H9 (cell line): ENCODE data around the gene GPR45. TPM values are rescaled to one million over a fixed set of nuclear protein-coding genes. Genes with fewer than 3 reads are reported as not detected.
A peak's percentile ranks its signal among the peaks of the same experiment; 100 is the strongest.

Source experiments
- DNase-seq: peaks from one replicate; pipeline ENCODE4 v3.0.0-alpha.2; 2017
- H2AFZ ChIP-seq: one replicate; pipeline ENCODE4 v1.6.1; 2013; ENCODE audit warnings: mild to moderate bottlenecking, low read length, control low read depth, moderate library complexity
- H2AK5ac ChIP-seq: 2 replicates; pipeline ENCODE4 v1.6.1; 2013; ENCODE audit warnings: low read length, control low read depth, mixed read lengths; ENCODE audit not compliant: insufficient read length
- H2BK120ac ChIP-seq: one replicate; pipeline ENCODE4 v1.6.1; 2013; ENCODE audit warnings: low read depth, mild to moderate bottlenecking, low read length, control low read depth, inconsistent platforms; ENCODE audit not compliant: poor library complexity, severe bottlenecking
- H2BK12ac ChIP-seq: 2 replicates; pipeline ENCODE4 v1.6.1; 2013; ENCODE audit warnings: low read length, control low read depth, mixed read lengths, low read depth; ENCODE audit not compliant: insufficient read length
- H2BK15ac ChIP-seq: 2 replicates; pipeline ENCODE4 v1.6.1; 2013; ENCODE audit warnings: low read depth, low read length, control low read depth
- H2BK20ac ChIP-seq: one replicate; pipeline ENCODE4 v1.6.1; 2013; ENCODE audit warnings: low read depth, mild to moderate bottlenecking, low read length, control low read depth, inconsistent platforms; ENCODE audit not compliant: poor library complexity, severe bottlenecking
- H2BK5ac ChIP-seq: 2 replicates; pipeline ENCODE4 v1.6.1; 2013; ENCODE audit warnings: low read length, control low read depth, mixed read lengths; ENCODE audit not compliant: insufficient read length
- H3K14ac ChIP-seq: 2 replicates; pipeline ENCODE4 v1.6.1; 2013; ENCODE audit warnings: low read length, control low read depth; ENCODE audit not compliant: insufficient read depth
- H3K18ac ChIP-seq: 2 replicates; pipeline ENCODE4 v1.6.1; 2013; ENCODE audit warnings: low read depth, mild to moderate bottlenecking, mixed read lengths, low read length, control low read depth; ENCODE audit not compliant: insufficient read length
- H3K23ac ChIP-seq: 2 replicates; pipeline ENCODE4 v1.6.1; 2013; ENCODE audit warnings: low read length, control low read depth, mixed read lengths, low read depth; ENCODE audit not compliant: insufficient read length
- H3K23me2 ChIP-seq: 2 replicates; pipeline ENCODE4 v1.6.1; 2013; ENCODE audit warnings: low read depth, mild to moderate bottlenecking, mixed read lengths, low read length, control low read depth; ENCODE audit not compliant: insufficient read length, poor library complexity, severe bottlenecking
- H3K27ac ChIP-seq: 2 replicates; pipeline ENCODE4 v1.5.1; 2013; ENCODE audit warnings: low read length, control low read depth, mixed read lengths, low read depth; ENCODE audit not compliant: insufficient read length
- H3K27me3 ChIP-seq: 2 replicates; pipeline ENCODE4 v1.6.1; 2013; ENCODE audit warnings: low read length, control low read depth, inconsistent platforms; ENCODE audit not compliant: insufficient read depth
- H3K4ac ChIP-seq: 2 replicates; pipeline ENCODE4 v1.6.1; 2013; ENCODE audit warnings: low read depth, mild to moderate bottlenecking, control low read depth, inconsistent platforms, low read length, moderate library complexity
- H3K4me1 ChIP-seq: 2 replicates; pipeline ENCODE4 v1.6.1; 2013; ENCODE audit warnings: low read length, control low read depth, inconsistent platforms; ENCODE audit not compliant: insufficient read depth
- H3K4me2 ChIP-seq: 2 replicates; pipeline ENCODE4 v1.6.1; 2013; ENCODE audit warnings: low read length, control low read depth, mixed read lengths; ENCODE audit not compliant: insufficient read length, insufficient read depth
- H3K56ac ChIP-seq: 2 replicates; pipeline ENCODE4 v1.6.1; 2013; ENCODE audit warnings: low read depth, mild to moderate bottlenecking, mixed read lengths, low read length, control low read depth; ENCODE audit not compliant: insufficient read length
- H3K79me1 ChIP-seq: 2 replicates; pipeline ENCODE4 v1.6.1; 2013; ENCODE audit warnings: low read depth, mild to moderate bottlenecking, moderate library complexity, low read length, control low read depth, inconsistent platforms; ENCODE audit not compliant: insufficient read depth, poor library complexity, severe bottlenecking
- H3K79me2 ChIP-seq: 2 replicates; pipeline ENCODE4 v1.6.1; 2013; ENCODE audit warnings: low read length, control low read depth, inconsistent platforms; ENCODE audit not compliant: insufficient read depth
- H3K9ac ChIP-seq: 2 replicates; pipeline ENCODE4 v1.6.1; 2013; ENCODE audit warnings: low read length, control low read depth, mixed read lengths; ENCODE audit not compliant: insufficient read length; ENCODE audit errors: extremely low read depth
- H3K9me3 ChIP-seq: one replicate; pipeline ENCODE4 v1.6.1; 2013; ENCODE audit warnings: low read depth, low read length, inconsistent platforms; ENCODE audit not compliant: control insufficient read depth
- H3T11ph ChIP-seq: one replicate; pipeline ENCODE4 v1.6.1; 2013; ENCODE audit warnings: mild to moderate bottlenecking, low read length, control low read depth, inconsistent platforms
- H4K20me1 ChIP-seq: one replicate; pipeline ENCODE4 v1.6.1; 2013; ENCODE audit not compliant: control insufficient read depth, insufficient read length, insufficient read depth
- H4K5ac ChIP-seq: 2 replicates; pipeline ENCODE4 v1.6.1; 2013; ENCODE audit warnings: low read depth, mild to moderate bottlenecking, mixed read lengths, low read length, control low read depth; ENCODE audit not compliant: insufficient read length
- H4K8ac ChIP-seq: replicated peaks from 2 replicates; pipeline ENCODE4 v1.6.1; 2013; ENCODE audit warnings: low read length, control low read depth, mixed read lengths, low read depth; ENCODE audit not compliant: insufficient read length
- H4K91ac ChIP-seq: 2 replicates; pipeline ENCODE4 v1.6.1; 2013; ENCODE audit warnings: low read depth, mild to moderate bottlenecking, moderate library complexity, mixed read lengths, low read length, control low read depth; ENCODE audit not compliant: insufficient read length
- H3K27ac Mint-ChIP-seq, 3 experiments: 2 replicates in 2 of 3; 3 replicates in 1 of 3; pipeline ENCODE4 v1.8.0; 2020 to 2021; ENCODE audit warnings: mixed read lengths in 3 of 3, mild to moderate bottlenecking in 1 of 3, moderate library complexity in 1 of 3
- H3K27me3 Mint-ChIP-seq: 2 replicates; pipeline ENCODE4 v1.8.0; 2021; ENCODE audit warnings: low read depth, mild to moderate bottlenecking, moderate library complexity, mixed read lengths
- H3K36me3 Mint-ChIP-seq, 3 experiments: 2 replicates in 2 of 3; 3 replicates in 1 of 3; pipeline ENCODE4 v1.8.0; 2020 to 2021; ENCODE audit warnings: low read depth in 3 of 3, mixed read lengths in 3 of 3; ENCODE audit not compliant: insufficient read depth in 1 of 3
- H3K4me1 Mint-ChIP-seq, 2 experiments: 2 replicates each; pipeline ENCODE4 v1.8.0; 2020; ENCODE audit warnings: mixed read lengths in 2 of 2
- H3K4me3 Mint-ChIP-seq, 2 experiments: 2 replicates in 1 of 2; 3 replicates in 1 of 2; pipeline ENCODE4 v1.8.0; 2020 to 2021; ENCODE audit warnings: mild to moderate bottlenecking in 2 of 2, mixed read lengths in 2 of 2, moderate library complexity in 1 of 2
- H3K9me3 Mint-ChIP-seq, 2 experiments: 2 replicates in 1 of 2; 3 replicates in 1 of 2; pipeline ENCODE4 v1.8.0; 2020; ENCODE audit warnings: mild to moderate bottlenecking in 2 of 2, mixed read lengths in 2 of 2, moderate library complexity in 1 of 2
- WGBS: extraction: QIAGEN DNeasy Blood & Tissue Kit; methylation state at CpG from one replicate; pipeline ENCODE4 v1.1.7; 2013; ENCODE audit warnings: missing lambda C conversion rate, low lambda C conversion rate, mixed read lengths; ENCODE audit not compliant: insufficient read length; ENCODE audit errors: extremely low coverage; 5-methylcytosine and 5-hydroxymethylcytosine counted together
- total RNA-seq: library from RNA; stranded (reverse); gene quantifications from 2 replicates; pipeline ENCODE4 v1.2.1, GENCODE V29; 2021
- TF ChIP-seq, protein P1 (sequence below): fragments of 200-600 bp; sonication (generic); conservative IDR thresholded peaks from 3 replicates; pipeline ENCODE4 v1.8.0; 2021; ENCODE audit warnings: antibody characterized with exemption, mild to moderate bottlenecking

GPR45 gene
- total RNA-seq, 1 experiment from 2014 or later = not detected

DNA sequence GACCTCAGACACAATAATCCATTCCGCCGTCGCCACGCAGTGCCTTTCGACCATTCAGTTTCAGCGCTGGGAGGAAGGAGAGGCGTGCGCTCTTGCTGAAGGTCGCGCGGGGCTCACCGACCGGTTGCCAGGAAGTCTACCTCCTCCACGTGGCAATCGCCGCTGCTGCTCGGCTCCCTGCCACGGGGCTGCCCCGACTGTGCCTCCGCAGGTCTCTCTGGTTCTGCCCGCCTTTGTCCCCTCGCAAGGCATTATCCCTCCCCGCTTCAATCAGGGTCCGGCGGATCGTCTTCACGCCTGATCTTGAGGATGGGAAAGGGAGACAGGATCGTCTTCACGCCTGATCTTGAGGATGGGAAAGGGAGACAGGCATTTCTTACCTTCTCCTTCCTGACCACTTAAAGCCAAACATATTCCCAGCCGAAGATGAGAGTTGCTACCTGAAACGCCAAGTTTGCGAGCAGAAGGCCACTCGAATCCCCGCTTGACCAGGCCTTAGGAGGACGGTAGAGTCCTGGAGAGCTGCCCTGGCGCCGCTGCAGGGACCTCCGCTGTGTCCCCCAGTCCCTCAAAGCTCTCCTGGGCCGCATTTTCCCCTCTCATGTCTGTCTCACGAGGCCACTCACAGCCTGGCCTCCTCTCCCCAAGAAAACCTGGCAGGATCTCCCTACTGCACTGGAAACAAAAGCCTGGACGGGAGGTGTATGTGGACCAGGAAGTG is 4.3 kb upstream of the GPR45 start:
- H4K8ac ChIP-seq = peak overlapping the region; percentile 77
- H3K9me3 Mint-ChIP-seq = no peaks in the 10 kb centered on the region
- H3K4ac ChIP-seq = no peak overlapping the region
- no peaks in the 10 kb centered on the region for H3K4me1 ChIP-seq
- H4K91ac ChIP-seq = no peak overlapping the region
- no peaks in the 10 kb centered on the region for H3K27me3 ChIP-seq
- no peak overlapping the region for H3T11ph ChIP-seq
- H3K23ac ChIP-seq = no peak overlapping the region
- no peak overlapping the region for H3K56ac ChIP-seq
- no peaks in the 10 kb centered on the region for H4K20me1 ChIP-seq
- H3K9me3 ChIP-seq = no peaks in the 10 kb centered on the region
- no peak overlapping the region for H2BK5ac ChIP-seq
- no peaks in the 10 kb centered on the region for H3K23me2 ChIP-seq
- no peak overlapping the region for H4K5ac ChIP-seq
- no peak overlapping the region for H2BK15ac ChIP-seq
- DNase-seq = peak; percentile 36
- peak overlapping the region; percentile 11 for H2BK12ac ChIP-seq
- no peak overlapping the region for H3K9ac ChIP-seq
- peak overlapping the region; percentile 68; the same call in 1 of the 2 replicates for H3K14ac ChIP-seq
- H2BK20ac ChIP-seq = no peak overlapping the region
- TF ChIP-seq, protein P1, sequence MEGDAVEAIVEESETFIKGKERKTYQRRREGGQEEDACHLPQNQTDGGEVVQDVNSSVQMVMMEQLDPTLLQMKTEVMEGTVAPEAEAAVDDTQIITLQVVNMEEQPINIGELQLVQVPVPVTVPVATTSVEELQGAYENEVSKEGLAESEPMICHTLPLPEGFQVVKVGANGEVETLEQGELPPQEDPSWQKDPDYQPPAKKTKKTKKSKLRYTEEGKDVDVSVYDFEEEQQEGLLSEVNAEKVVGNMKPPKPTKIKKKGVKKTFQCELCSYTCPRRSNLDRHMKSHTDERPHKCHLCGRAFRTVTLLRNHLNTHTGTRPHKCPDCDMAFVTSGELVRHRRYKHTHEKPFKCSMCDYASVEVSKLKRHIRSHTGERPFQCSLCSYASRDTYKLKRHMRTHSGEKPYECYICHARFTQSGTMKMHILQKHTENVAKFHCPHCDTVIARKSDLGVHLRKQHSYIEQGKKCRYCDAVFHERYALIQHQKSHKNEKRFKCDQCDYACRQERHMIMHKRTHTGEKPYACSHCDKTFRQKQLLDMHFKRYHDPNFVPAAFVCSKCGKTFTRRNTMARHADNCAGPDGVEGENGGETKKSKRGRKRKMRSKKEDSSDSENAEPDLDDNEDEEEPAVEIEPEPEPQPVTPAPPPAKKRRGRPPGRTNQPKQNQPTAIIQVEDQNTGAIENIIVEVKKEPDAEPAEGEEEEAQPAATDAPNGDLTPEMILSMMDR = no peak
- H3K79me1 ChIP-seq = no peaks in the 10 kb centered on the region
- H3K4me2 ChIP-seq = no peak overlapping the region
- H3K18ac ChIP-seq = peak overlapping the region; percentile 30
- H3K4me3 Mint-ChIP-seq = peak overlapping the region in 1 of 2 experiments; percentile 9; a peak in 1 of 5 replicates
- no CpG with 5 or more reads among the region's 41 CpGs for WGBS
- no peak overlapping the region for H2AK5ac ChIP-seq
- H3K36me3 Mint-ChIP-seq = no peaks in the 10 kb centered on the region
- H3K79me2 ChIP-seq = no peaks in the 10 kb centered on the region
- H2AFZ ChIP-seq = no peak overlapping the region
- no peak overlapping the region for H3K27ac ChIP-seq
- no peak overlapping the region for H2BK120ac ChIP-seq
- peak overlapping the region in 1 of 3 experiments; percentile 21; a peak in 2 of 7 replicates for H3K27ac Mint-ChIP-seq
- peaks cover 14% of the 10 kb centered on the region in 2 experiments for H3K4me1 Mint-ChIP-seq
- H3K27me3 Mint-ChIP-seq = peaks cover 25% of the 10 kb centered on the region
